Activated T-cell treated with anti-CD3 and anti-CD28 coated beads, Interleukin-2, amount 50 U/mL, for 24 hours (primary cell): ENCODE data around the gene AK4.

Source experiments
- DNase-seq: peaks from one replicate; pipeline ENCODE4 v3.0.0-alpha.2; 2020
- H3K27ac Mint-ChIP-seq: 2 replicates; pipeline ENCODE4 v1.8.0; 2020; ENCODE audit warnings: mild to moderate bottlenecking, mixed read lengths
- H3K27me3 Mint-ChIP-seq: 2 replicates; pipeline ENCODE4 v1.8.0; 2020; ENCODE audit warnings: mixed read lengths
- H3K36me3 Mint-ChIP-seq: 2 replicates; pipeline ENCODE4 v1.8.0; 2020; ENCODE audit warnings: low read depth, mixed read lengths
- H3K4me1 Mint-ChIP-seq: 2 replicates; pipeline ENCODE4 v1.8.0; 2020; ENCODE audit warnings: low read depth, mixed read lengths
- H3K4me3 Mint-ChIP-seq: 2 replicates; pipeline ENCODE4 v1.8.0; 2020; ENCODE audit warnings: mild to moderate bottlenecking, moderate library complexity, mixed read lengths
- H3K9me3 Mint-ChIP-seq: 2 replicates; pipeline ENCODE4 v1.8.0; 2020; ENCODE audit warnings: mixed read lengths

The AK4 gene

GRCh38 chr1:65267683-65268082 is 119.7 kb downstream of the AK4 start:
- Mint-ChIP-seq H3K27ac (no peak overlapping the region), H3K4me3 (no peak overlapping the region), H3K27me3 (peaks cover 39% of the 10 kb centered on the region), H3K36me3 (no peaks in the 10 kb centered on the region), H3K4me1 (peaks cover 28% of the 10 kb centered on the region), H3K9me3 (no peaks in the 10 kb centered on the region)
- no peak for DNase-seq

- Mint-ChIP-seq H3K36me3 (no peaks in the 10 kb centered on the region), H3K27me3 (peaks cover 27% of the 10 kb centered on the region), H3K4me3 (no peak overlapping the region), H3K27ac (no peak overlapping the region), H3K9me3 (no peaks in the 10 kb centered on the region), H3K4me1 (peaks cover 24% of the 10 kb centered on the region)
- no peak for DNase-seq
These were observed 121.6 kb downstream of the AK4 start for GRCh38 chr1:65269612-65270011.

- peaks cover 9% of the 10 kb centered on the region for H3K27me3 Mint-ChIP-seq
- no peaks in the 10 kb centered on the region for H3K36me3 Mint-ChIP-seq
- H3K4me3 Mint-ChIP-seq, result no peak overlapping the region
- H3K4me1 Mint-ChIP-seq, result no peaks in the 10 kb centered on the region
- no peaks in the 10 kb centered on the region for H3K9me3 Mint-ChIP-seq
- no peak for DNase-seq
- H3K27ac Mint-ChIP-seq, result no peak overlapping the region
These were observed 128.4 kb downstream of the AK4 start for GRCh38 chr1:65276197-65276939.

- H3K4me3 Mint-ChIP-seq, result no peak overlapping the region
- DNase-seq, result no peak
- no peak overlapping the region for H3K27ac Mint-ChIP-seq
- no peaks in the 10 kb centered on the region for H3K36me3 Mint-ChIP-seq
- no peaks in the 10 kb centered on the region for H3K4me1 Mint-ChIP-seq
- H3K9me3 Mint-ChIP-seq, result no peaks in the 10 kb centered on the region
- H3K27me3 Mint-ChIP-seq, result peaks cover 9% of the 10 kb centered on the region
These were observed 129.8 kb downstream of the AK4 start for GRCh38 chr1:65277605-65278347.

GRCh38 chr1:65278376-65279069 is 130.5 kb downstream of the AK4 start:
- H3K27ac Mint-ChIP-seq, result no peak overlapping the region
- H3K36me3 Mint-ChIP-seq, result no peaks in the 10 kb centered on the region
- H3K4me3 Mint-ChIP-seq, result no peak overlapping the region
- no peaks in the 10 kb centered on the region for H3K4me1 Mint-ChIP-seq
- no peaks in the 10 kb centered on the region for H3K9me3 Mint-ChIP-seq
- H3K27me3 Mint-ChIP-seq, result peaks cover 9% of the 10 kb centered on the region
- DNase-seq, result no peak

- no peaks in the 10 kb centered on the region for H3K4me1 Mint-ChIP-seq
- no peaks in the 10 kb centered on the region for H3K36me3 Mint-ChIP-seq
- DNase-seq, result no peak
- no peak overlapping the region for H3K4me3 Mint-ChIP-seq
- H3K27me3 Mint-ChIP-seq, result peaks cover 9% of the 10 kb centered on the region
- H3K27ac Mint-ChIP-seq, result no peak overlapping the region
- H3K9me3 Mint-ChIP-seq, result no peaks in the 10 kb centered on the region
These were observed 131.2 kb downstream of the AK4 start for GRCh38 chr1:65279070-65279779.
